Lower leg skin (tissue), 3 donors: ENCODE results near the gene SECISBP2.

ENCODE experiments used
- CTCF ChIP-seq, 3 donors: fragments of 450-650 bp; IDR thresholded peaks; one replicate each; pipeline ENCODE4 v1.5.1; 2016; ENCODE audit warnings: antibody characterized with exemption in 3 of 3, mild to moderate bottlenecking in 3 of 3, moderate library complexity in 2 of 3
- POLR2A ChIP-seq, 2 donors: fragments of 450-650 bp; IDR thresholded peaks; one replicate each; pipeline ENCODE4 v1.6.1; 2016 to 2017; ENCODE audit warnings: antibody characterized with exemption in 2 of 2, mild to moderate bottlenecking in 1 of 2, moderate library complexity in 1 of 2

GRCh38 chr9:89362647-89363310 lies 44.5 kb downstream of the SECISBP2 start:
- TF ChIP-seq POLR2A (IDR thresholded peaks at IDR 0.05) (no peak), CTCF (IDR thresholded peaks at IDR 0.05) (no peak)
